SK-N-MC (cell line): ENCODE results near the gene CNPY4.

ENCODE experiments used
- DNase-seq: peaks from one replicate; pipeline ENCODE4 v3.0.0-alpha.2; 2011; ENCODE audit warnings: low read depth, low spot score
- H3K27ac ChIP-seq: fragments of 200-600 bp; sonication (generic); 2 replicates; pipeline ENCODE4 v1.5.1; 2016; ENCODE audit warnings: mixed run types
- H3K36me3 ChIP-seq: fragments of 200-600 bp; sonication (generic); 2 replicates; pipeline ENCODE4 v1.6.1; 2017; ENCODE audit warnings: antibody characterized with exemption, low read length, mixed read lengths; ENCODE audit not compliant: insufficient read depth
- H3K4me3 ChIP-seq: fragments of 200-600 bp; sonication (generic); 2 replicates; pipeline ENCODE4 v1.5.1; 2016
- H3K9ac ChIP-seq: fragments of 200-600 bp; sonication (generic); 2 replicates; pipeline ENCODE4 v1.8.0; 2017; ENCODE audit warnings: mixed run types, mixed read lengths; ENCODE audit not compliant: insufficient read length
- H3K9me3 ChIP-seq: fragments of 200-600 bp; sonication (generic); 2 replicates; pipeline ENCODE4 v1.6.1; 2017; ENCODE audit warnings: low read depth, mild to moderate bottlenecking, antibody characterized with exemption, low read length, moderate library complexity, mixed read lengths
- EZH2 ChIP-seq: fragments of 200-600 bp; sonication (generic); IDR thresholded peaks from one replicate; pipeline ENCODE4 v1.6.1; 2017; ENCODE audit warnings: antibody characterized with exemption
- FOXP2 ChIP-seq: optimal IDR thresholded peaks from 2 replicates; pipeline ENCODE3; 2011; ENCODE audit warnings: mild to moderate bottlenecking, moderate library complexity; ENCODE audit not compliant: insufficient read depth; ENCODE audit errors: extremely low read length, control extremely low read depth
- POLR2AphosphoS5 ChIP-seq: IDR thresholded peaks from 2 replicates; pipeline ENCODE4 v1.6.1; 2012; ENCODE audit warnings: mild to moderate bottlenecking, low read depth, low read length, borderline replicate concordance

The CNPY4 gene, protein sequence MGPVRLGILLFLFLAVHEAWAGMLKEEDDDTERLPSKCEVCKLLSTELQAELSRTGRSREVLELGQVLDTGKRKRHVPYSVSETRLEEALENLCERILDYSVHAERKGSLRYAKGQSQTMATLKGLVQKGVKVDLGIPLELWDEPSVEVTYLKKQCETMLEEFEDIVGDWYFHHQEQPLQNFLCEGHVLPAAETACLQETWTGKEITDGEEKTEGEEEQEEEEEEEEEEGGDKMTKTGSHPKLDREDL

DNA sequence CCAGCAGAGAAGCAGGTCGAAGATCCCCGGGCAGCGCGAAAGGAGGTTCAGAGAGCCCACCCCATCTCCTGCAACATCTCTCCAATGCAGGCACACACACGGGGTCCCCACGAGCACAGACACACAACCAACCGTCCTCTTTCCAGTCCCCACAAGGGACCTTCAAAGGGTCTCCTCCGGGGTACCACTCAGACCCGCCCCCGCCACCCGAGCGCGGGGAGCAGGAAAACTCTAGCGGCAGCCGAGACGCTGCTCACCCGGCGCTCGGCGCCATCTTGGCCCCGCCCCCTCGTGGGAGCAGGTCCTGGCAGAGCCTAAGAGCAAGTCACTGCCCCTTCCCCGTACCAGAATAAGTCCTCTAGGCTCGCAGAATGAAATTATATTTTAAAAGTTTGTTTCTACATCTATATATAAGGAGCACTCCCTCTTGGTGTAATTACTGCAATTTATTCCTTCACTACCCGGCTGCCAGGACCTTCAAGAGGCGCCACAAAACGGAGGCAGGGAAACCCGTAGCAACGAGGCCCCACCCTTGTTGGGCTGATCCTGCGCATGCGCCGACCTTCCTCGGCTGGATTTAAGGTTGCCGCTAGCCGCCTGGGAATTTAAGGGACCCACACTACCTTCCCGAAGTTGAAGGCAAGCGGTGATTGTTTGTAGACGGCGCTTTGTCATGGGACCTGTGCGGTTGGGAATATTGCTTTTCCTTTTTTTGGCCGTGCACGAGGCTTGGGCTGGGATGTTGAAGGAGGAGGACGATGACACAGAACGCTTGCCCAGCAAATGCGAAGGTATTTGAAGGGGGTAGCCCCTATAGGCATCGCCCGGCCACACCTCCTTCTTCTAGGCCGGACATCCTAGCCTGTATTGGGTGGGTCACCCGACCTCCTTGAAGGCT, at the start of gene CNPY4, which contains the start of gene TAF6:
CNPY4 (plus strand) TSS at position 563 of the 898 bp plus-strand sequence; CDS start at position 674, 111 bp downstream.
TAF6 (minus strand) TSS at position 287 of the 898 bp plus-strand sequence. CDS start 5,149 bp downstream, outside the sequence.
- H3K27ac ChIP-seq = peak within 1 kb of the TSS; percentile 90
- no peaks in the 10 kb centered on the region for H3K9me3 ChIP-seq
- peaks cover 2% of the 10 kb centered on the region; the same call in 1 of the 2 replicates for H3K36me3 ChIP-seq
- peak within 1 kb of the TSS; percentile 97 for H3K4me3 ChIP-seq
- peak; percentile 92 for DNase-seq
- H3K9ac ChIP-seq = peak within 1 kb of the TSS; percentile 78
- peak; percentile 85 for TF ChIP-seq POLR2AphosphoS5
- no peak for TF ChIP-seq EZH2

DNA sequence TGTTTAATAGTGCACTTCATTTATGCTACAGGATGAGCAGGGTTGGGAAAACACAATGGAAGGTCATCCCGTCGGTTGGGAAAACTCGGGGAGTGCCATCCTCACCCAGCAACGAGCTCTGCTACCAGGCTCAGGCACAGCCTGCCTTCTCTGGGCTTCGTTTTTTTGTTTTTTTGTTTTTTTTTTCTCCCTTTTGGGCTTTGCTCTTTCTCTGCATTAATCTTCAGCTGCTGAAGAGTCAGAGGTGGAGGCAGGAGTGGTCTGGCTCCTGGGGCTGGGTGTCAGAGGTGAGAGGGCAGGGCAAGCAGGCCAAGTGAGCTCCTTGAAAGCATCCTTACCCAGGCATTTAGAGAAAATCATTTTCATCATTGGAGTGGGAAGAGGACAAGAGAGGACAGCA, 49.4 kb upstream of the CNPY4 start:
- Histone ChIP-seq H3K4me3 (no peak overlapping the region), H3K36me3 (peaks cover 83% of the 10 kb centered on the region), H3K9ac (no peak overlapping the region), H3K27ac (no peak overlapping the region), H3K9me3 (peaks cover 45% of the 10 kb centered on the region)
- DNase-seq = no peak
- TF ChIP-seq POLR2AphosphoS5 (no peak), FOXP2 (no peak), EZH2 (no peak)

GRCh38 chr7:100071018-100071723, 48.3 kb upstream of the CNPY4 start:
- DNase-seq = no peak
- H3K27ac ChIP-seq = no peak overlapping the region
- peaks cover 83% of the 10 kb centered on the region for H3K36me3 ChIP-seq
- H3K9me3 ChIP-seq = peaks cover 55% of the 10 kb centered on the region
- TF ChIP-seq FOXP2 (no peak), POLR2AphosphoS5 (no peak; the same call in 1 of the 2 replicates), EZH2 (no peak)
- no peak overlapping the region for H3K9ac ChIP-seq
- peak overlapping the region; percentile 38; the same call in 1 of the 2 replicates for H3K4me3 ChIP-seq

GRCh38 chr7:100072462-100072861, 47.0 kb upstream of the CNPY4 start:
- peaks cover 90% of the 10 kb centered on the region for H3K36me3 ChIP-seq
- H3K4me3 ChIP-seq = no peak overlapping the region
- DNase-seq = no peak

DNA sequence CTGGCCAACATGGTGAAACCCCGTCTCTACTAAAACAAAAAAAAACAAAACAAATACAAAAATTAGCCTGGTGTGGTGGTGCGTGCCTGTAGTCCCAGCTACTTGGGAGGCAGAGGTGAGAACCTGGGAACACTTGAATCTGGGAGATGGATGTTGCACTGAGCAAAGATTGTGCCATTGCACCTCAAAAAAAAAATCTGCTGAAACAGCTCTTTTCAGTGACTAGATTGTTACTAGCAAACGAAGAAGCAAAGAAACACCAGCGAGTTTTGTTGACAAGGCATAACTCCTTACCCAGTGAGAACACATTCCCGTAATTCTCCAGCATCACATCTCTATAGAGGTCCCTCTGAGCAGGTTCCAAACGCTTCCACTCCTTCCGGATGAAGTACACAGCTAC, 44.6 kb upstream of the CNPY4 start:
- TF ChIP-seq EZH2 (no peak), FOXP2 (no peak), POLR2AphosphoS5 (no peak)
- H3K27ac ChIP-seq = no peak overlapping the region
- no peak overlapping the region for H3K4me3 ChIP-seq

More at GRCh38 chr7:100072462-100072861, 47.0 kb upstream of the CNPY4 start:
- TF ChIP-seq FOXP2 (no peak), POLR2AphosphoS5 (no peak), EZH2 (no peak)
- no peak overlapping the region for H3K9ac ChIP-seq
- H3K27ac ChIP-seq = no peak overlapping the region
- H3K9me3 ChIP-seq = peaks cover 63% of the 10 kb centered on the region

GRCh38 chr7:100075418-100075817, 44.0 kb upstream of the CNPY4 start:
- Histone ChIP-seq H3K36me3 (peaks cover 100% of the 10 kb centered on the region), H3K27ac (no peak overlapping the region), H3K9ac (no peak overlapping the region), H3K9me3 (peaks cover 74% of the 10 kb centered on the region), H3K4me3 (no peak overlapping the region)
- TF ChIP-seq EZH2 = no peak
- no peak for DNase-seq

More for the DNA sequence above, 44.6 kb upstream of the CNPY4 start:
- H3K36me3 ChIP-seq = peaks cover 100% of the 10 kb centered on the region
- DNase-seq = no peak
- H3K9me3 ChIP-seq = peaks cover 78% of the 10 kb centered on the region
- no peak overlapping the region for H3K9ac ChIP-seq

GRCh38 chr7:100077205-100077604, 42.2 kb upstream of the CNPY4 start:
- TF ChIP-seq POLR2AphosphoS5 = no peak
- TF ChIP-seq FOXP2 = no peak
- no peak for TF ChIP-seq EZH2
- DNase-seq = no peak
- Histone ChIP-seq H3K4me3 (no peak overlapping the region), H3K9me3 (peaks cover 56% of the 10 kb centered on the region), H3K27ac (no peak overlapping the region), H3K9ac (no peak overlapping the region), H3K36me3 (peaks cover 83% of the 10 kb centered on the region)

DNA sequence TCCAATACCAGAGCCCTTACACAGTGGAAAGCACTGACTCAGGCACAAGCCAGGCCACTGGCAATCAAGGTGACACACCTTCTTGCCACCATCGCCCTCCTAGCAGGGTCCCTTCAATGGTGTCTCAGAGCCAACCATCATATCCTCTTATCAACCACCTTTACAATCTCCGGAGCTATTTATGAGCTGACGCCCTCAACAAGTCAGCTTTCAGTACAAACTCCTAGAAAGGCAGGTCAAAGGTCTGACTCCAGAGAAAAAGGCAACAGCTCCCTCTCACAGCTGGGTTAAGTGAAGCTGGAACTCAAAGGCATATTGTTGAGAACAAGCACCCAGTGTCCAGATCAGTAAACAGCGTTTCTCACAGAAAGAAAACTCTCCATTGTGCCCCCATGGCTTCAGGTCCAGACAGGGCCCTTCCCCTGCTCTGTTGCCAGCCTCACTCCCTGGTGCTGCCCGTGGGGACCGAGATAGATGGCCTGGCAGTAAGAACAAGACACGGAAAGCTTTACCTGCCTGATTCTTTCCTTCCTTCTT, 40.3 kb upstream of the CNPY4 start:
- Histone ChIP-seq H3K9me3 (peaks cover 42% of the 10 kb centered on the region), H3K4me3 (no peak overlapping the region; the same call in 1 of the 2 replicates), H3K36me3 (peaks cover 64% of the 10 kb centered on the region), H3K27ac (no peak overlapping the region), H3K9ac (no peak overlapping the region)
- no peak for DNase-seq
- TF ChIP-seq POLR2AphosphoS5 = no peak
- TF ChIP-seq EZH2 = no peak
- no peak for TF ChIP-seq FOXP2
